HL-60/S4 treated with retinoic acid at 250 ng/mL for 4 days and 3 days (cell line): ENCODE data around the gene ELL2.
"Not testable (repeated sequence)": the region's sequence is repeated elsewhere in the genome, so short reads cannot be mapped to it uniquely, and the experiment has no call there.

Source experiments
- in situ Hi-C: fragments of 300-500 bp; cut with MboI; formaldehyde crosslinking; loops from 2 replicates; pipeline ENCODE4 v1.7.0; 2022; ENCODE audit warnings: low sequenced_read_pairs

Gene ELL2

GRCh38 chr5:95842854-95843544, 118.7 kb downstream of the ELL2 start:
- in situ Hi-C loops: loop anchor here (10.0 kb wide), 1 partner anchor 188 kb away; no protein-coding TSS in a partner anchor

- in situ Hi-C loops: loop anchor here (10.0 kb wide), 1 partner anchor 187 kb away; no protein-coding TSS in a partner anchor
These were observed 119.5 kb downstream of the ELL2 start for GRCh38 chr5:95841914-95842812.

GRCh38 chr5:95840956-95841705, 120.5 kb downstream of the ELL2 start:
- in situ Hi-C loops: loop anchor here (10.0 kb wide), 1 partner anchor 186 kb away; no protein-coding TSS in a partner anchor

- in situ Hi-C loops: loop anchor here (10.0 kb wide), 1 partner anchor 185 kb away; no protein-coding TSS in a partner anchor
These were observed 122.0 kb downstream of the ELL2 start for GRCh38 chr5:95839658-95840057.

- in situ Hi-C loops: no loop called here
These were observed 123.1 kb downstream of the ELL2 start for GRCh38 chr5:95838556-95838955.

- in situ Hi-C loops: no loop called here
These were observed 123.6 kb downstream of the ELL2 start for GRCh38 chr5:95838001-95838520.

GRCh38 chr5:95837492-95837891, 124.2 kb downstream of the ELL2 start:
- in situ Hi-C loops: no loop called here

GRCh38 chr5:95836971-95837370, 124.7 kb downstream of the ELL2 start:
- in situ Hi-C loops: not testable (repeated sequence)

- in situ Hi-C loops: no loop called here
These were observed 125.1 kb downstream of the ELL2 start for GRCh38 chr5:95836544-95836943.

- in situ Hi-C loops: no loop called here
These were observed 125.8 kb downstream of the ELL2 start for GRCh38 chr5:95835682-95836385.
